Endothelial cell of coronary artery (primary cell): ENCODE data around the gene PPP2R3B. TPM values are rescaled to one million over a fixed set of nuclear protein-coding genes. Genes with fewer than 3 reads are reported as not detected.

ENCODE experiments used
- total RNA-seq: library from RNA; depleted of rRNA; stranded (reverse); fragments of >200 nt; gene quantifications from 2 replicates; pipeline ENCODE4 v1.2.3, GENCODE V29; 2014

Gene PPP2R3B
- total RNA-seq, result 15.7 and 33.5 TPM in 2 replicates

GRCh38 chrX:386768-387575 lies at the start of gene PPP2R3B:
TSS of gene PPP2R3B (minus strand) at chrX:386907. CDS start at chrX:386691, 216 bp downstream.

GRCh38 chrX:318739-319578 lies 67.7 kb downstream of the PPP2R3B start, which contains the start of gene GTPBP6:
TSS of gene GTPBP6 (minus strand) at chrX:318796. CDS start at chrX:318787, 9 bp downstream.

Other genes starting within 250 kb of the PPP2R3B start
- gene PLCXD1, start 105.5 kb downstream of the PPP2R3B start, total RNA-seq, result 5.9 and 9.2 TPM in 2 replicates
- 33.4 and 42.8 TPM in 2 replicates for gene GTPBP6, start 68.1 kb downstream of the PPP2R3B start, total RNA-seq
- gene SHOX, start 243.9 kb upstream of the PPP2R3B start, total RNA-seq, result not detected in 2 replicates